ENCODE data around the gene NOTCH1.

Gene NOTCH1

DNA sequence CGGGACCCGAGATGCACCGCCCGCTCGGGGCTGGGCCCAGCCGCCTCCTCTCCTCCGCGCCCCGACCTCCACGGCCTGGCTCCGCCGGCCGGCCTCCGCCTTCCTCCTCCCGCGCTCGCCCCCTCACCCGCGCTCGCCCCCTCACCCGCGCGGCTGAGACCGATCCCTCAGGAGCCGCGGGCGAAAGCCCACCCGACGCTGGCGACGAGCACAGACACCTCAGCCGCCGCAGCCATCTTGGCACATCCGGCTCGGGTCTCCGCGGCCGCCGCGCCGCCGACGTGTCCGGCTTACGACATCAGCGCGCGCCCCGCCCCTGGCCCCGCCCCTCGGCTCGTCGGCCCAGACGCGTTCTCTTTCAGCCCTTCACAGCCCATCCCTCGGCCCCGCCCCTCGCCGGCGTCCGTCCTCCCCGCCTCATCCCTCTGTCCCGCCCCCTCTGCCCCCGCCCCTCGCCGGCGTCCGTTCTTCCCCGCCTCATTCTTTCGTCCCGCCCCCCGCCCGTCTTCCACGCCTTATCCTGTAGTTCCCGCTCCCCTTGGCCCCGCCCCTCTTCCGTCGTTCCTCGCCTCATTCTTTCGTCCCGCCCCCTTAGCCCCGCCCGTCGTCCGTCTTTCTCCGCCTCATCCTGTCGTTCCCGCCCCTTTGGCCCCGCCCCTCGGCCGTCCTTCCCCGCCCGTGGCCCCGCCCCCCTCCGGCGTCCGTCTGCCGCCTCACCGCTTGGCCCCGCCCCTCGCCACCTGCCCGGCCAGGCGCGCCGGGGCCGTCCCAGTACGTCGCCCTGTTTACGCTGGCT lies 62.9 kb downstream of the NOTCH1 start, which contains the start of gene SEC16A:
TSS of gene SEC16A (minus strand) at position 248 of the 796 bp plus-strand sequence. CDS start 5,425 bp downstream, outside the sequence.
- peak; percentile 97 for DNase-seq

DNA sequence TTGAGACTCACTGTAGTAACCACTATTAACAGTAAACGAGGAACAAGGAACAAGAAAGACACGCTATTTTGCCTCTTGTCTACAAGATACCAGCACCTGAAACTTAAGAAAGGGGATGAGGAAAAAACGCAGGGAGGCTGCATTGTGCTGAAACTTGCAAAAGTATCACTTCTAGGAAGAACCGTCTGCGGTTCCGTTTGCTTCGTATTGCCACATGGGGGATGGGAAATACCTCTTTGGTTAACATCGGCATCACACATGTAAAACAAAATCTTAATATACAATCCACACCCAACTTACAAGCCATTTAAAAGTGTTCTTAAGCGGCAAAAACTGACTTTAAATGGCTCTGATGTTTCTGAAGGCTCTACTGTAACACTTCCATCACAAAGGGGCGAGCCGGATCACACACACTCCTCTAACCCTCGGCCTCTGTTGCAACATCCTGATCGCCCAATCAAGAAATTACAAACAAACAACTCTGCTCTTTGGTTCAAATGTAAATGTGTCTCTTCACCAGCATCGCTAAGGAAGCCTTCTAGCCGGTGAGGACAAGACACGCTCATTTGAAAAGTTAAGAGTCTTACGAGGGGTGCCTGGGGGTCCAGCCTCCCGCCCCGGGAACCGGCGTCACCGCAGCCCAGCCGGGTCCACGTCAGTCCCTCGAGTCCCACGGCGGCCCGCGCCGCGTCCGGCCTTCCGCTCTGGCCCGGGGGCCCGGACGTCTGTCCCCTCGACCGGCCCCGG lies 63.6 kb downstream of the NOTCH1 start:
- no peak for DNase-seq

DNA sequence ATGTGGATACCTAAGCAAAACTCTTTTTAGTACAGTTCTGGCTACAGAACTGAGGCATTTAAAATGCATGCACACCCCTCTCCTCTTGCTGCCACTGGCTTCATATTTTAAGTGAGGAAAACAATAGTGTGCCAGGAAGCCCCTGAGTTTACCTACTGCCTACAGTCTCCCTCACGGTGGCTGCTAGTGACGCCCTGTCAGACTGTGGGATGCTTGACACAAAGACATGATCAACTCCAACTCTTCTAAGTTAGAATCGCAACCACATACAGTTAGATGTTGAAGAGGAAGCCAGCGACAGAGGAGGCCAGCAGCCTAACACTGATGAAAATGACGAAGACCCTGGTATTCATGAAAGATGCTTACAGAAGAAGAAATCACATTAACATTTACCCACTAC lies 64.3 kb downstream of the NOTCH1 start:
- no peak for DNase-seq

DNA sequence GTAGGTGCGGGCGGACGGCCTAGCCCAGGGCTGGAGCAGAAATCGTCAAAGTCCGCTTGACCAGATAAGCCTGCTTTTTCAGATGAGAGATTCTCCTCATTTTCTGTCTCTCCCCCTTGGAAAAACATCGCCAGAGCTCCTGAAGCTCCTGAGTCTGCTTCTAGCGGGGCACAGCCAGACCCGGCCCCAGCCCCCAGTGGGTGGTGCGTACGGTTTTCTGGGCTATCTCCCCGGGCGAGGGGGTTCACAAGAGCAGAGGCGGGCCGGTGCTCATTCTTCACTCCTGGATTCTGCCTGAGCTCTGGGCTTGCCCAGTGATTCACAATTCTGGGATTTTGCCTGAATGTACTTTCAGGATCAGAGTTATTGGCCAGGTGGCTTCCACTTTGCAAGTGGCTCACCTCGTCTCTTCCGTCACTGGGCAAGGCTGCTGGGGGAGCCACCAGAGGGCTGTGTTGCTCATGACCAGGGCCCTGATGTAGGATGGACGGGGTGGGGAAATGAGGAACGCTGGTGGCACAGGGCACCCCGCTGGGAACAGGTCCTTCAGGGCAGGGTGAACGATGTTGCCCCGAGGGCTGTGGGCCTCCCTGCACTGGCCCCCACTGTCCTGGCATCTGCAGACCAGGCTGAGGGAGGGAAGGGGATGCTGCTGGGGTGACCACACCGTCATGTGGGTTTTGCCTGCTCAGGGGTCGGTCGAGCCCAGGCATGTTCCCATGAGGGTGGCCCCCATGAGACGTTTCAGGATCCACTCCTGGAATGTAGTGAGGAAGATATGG lies 69.3 kb downstream of the NOTCH1 start:
- DNase-seq, result no peak

DNA sequence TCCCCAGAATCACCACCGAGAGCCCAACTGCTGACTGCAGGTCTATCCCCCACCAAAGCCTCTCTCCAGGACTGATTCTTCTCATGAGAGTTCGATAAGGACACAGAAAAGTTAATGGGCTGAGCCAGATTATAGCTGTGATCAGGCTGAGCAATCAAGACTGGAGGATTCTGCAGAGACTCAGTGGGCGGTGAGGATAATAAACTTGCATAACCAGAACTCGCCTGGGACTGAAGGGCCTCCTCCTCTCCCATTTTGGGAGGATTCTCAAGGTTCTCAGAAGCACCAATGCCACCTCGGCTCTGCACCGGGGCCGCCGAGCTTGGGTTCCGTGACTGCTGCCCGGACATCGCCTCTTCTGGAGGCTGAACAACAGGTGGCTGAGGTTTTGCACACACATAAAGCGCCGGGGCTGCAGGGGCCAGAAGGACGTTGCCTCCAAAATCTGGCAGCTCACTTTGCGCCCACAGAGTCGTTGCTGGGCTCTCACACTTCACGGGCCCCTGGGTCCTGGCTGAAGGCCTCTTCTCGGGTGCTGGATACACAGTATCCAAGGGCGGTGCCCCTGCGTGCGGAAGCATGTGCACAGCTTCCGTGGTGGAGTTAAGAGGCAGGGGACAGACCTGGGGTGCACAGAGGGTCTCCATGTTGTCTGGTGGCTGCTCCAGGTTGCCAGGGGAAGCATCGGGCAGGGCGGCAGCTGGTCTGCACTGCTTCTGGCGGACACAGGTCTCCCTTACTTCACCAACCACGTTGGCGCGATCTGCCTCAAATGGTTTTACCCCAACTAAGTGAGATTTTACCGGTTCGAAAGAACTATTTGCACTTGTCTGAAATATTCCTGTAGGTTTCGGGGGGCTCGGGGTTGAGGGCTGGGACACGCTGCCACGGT lies 70.6 kb downstream of the NOTCH1 start:
- no peak for DNase-seq

DNA sequence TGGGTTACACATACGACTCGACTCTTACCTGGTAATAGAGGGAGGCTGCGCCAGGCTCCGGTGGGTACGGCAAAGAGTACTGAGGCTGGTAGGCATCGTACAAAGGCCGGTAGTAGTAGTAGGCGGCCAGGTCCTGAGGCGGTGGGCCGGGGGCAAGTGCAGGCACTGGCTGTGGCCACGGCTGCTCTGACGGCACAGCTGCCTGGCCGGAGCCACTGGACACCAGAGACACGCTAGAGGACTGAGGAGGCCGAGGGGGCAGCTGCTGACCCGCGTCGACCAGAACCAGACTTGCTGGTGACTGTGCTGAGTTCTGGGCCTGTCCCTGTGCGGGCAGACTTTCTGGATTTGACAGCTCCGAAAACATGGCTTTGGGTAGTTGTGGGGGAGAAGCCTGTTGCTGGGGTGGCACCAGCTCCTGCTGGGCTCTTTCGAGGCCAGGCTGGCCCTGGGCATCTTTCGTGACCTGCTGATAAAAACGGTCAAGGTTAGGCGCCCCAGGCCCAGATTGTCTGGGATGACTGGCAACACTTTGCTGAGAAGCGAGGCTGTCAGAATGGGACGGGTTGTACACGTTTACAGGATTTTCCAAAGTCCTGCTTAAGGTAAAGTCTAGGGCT lies 71.7 kb downstream of the NOTCH1 start:
- no peak for DNase-seq

DNA sequence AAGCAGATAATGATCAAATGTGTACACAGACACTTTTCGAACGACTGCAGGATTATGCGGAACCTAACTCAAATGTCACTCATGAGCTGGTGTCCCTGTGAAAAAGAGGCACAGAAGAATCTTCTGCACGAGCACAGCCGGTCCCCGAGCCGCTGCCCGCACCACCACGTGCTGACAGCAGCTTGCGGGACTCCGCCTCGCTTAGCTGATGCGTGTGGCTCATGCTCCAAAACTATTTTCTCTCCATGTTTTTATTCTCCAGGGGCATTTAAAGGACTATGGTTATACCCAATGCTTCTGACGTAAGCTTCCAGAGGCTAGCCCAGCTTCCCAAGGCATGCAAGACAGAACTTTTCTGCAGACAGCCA lies 72.5 kb downstream of the NOTCH1 start:
- no peak for DNase-seq

DNA sequence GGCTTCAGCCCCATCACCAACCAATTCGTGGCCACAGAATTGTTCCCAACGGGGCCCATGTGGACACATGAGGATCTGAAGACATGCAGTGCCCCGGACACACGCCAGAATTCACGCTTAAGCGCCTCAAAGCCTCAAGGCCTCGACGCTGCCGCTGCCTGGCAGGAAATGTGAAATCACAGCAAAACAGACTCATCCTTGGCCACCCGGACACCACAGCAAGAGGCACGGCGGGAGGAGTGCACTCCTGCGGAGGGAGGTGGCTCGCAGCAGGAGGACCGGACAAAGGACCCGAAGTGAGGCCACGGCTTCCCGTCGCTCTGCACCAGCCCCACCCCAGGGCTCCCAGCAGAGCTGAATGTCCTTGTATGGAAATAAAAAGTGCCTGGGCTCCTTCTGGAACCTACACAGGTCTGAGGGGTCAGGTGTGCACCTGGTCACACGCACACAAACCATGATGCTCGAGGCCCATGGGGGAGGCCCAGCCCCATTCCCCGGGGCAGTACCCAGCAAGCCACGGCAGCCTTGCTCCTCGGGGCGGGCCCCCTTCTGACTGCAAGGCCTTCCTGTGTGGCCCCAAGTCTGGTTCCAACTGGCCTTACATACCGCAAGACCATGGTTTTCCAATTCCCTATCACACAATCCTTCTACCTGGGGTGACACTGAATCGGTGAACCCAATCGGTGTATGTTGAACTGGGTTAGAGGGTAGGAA lies 73.1 kb downstream of the NOTCH1 start:
- DNase-seq, result no peak

DNA sequence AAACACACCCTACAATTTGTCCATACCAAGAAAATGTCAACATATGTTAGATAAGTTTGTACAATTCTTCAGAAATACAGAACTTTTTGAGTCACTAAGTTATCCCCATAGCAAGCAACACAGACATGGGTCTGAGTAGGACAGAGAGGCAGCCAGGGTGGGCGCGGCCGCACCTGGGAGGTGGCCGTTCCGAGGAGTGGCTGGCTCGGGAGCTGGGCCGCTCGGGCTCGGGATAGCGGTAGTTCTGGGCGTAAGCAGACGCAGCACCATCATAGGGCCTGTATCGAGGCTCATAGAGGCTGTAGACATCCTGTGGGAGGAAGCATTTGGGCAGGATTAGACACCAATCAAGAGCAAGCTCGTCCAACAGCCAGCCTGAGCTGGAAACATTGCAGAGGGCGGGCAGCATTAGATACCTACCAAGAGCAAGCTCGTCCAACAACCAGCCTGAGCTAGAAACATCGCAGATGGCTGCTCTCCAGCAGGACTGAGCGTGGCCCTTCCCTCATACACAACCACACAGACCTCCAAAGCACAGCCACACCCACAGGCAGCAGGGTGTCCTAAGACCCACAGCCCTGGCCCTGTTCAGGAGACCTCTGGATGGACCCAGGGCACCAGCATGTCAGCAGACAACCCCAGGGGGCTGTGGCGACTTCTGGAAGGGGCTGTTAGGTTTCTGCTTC lies 73.9 kb downstream of the NOTCH1 start:
- DNase-seq, result no peak

DNA sequence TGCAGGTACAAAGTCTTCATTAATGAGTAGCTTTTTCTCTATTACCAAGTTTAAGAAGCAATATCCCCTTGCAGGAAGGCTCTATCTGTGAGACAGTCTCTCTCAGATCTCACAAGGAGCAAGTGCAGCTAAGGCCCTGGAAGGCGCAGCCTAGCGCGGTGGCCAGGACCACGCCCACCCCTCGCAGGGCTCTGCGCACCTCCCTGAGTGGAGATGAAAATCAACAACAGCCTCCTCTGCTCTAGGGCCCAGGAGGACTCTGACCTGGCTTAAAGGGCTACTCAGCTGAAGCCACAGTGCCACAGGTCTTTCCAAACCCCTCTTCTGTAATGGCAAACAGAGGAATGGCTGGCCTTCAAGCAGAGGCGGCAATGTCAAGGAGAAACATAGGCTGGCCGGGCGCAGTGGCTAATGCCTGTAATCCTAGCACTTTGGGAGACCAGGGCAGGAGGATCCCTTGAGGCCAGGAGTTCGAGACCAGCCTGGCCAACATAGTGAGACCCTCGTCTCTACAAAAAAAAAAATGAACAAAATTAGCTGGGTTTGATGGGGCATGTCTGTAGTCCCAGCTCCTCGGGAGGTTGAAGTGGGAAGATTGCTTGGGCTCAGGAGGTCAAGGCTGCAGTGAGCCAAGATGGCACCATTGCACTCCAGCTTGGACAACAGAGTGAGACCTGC lies 74.9 kb downstream of the NOTCH1 start:
- DNase-seq, result no peak

DNA sequence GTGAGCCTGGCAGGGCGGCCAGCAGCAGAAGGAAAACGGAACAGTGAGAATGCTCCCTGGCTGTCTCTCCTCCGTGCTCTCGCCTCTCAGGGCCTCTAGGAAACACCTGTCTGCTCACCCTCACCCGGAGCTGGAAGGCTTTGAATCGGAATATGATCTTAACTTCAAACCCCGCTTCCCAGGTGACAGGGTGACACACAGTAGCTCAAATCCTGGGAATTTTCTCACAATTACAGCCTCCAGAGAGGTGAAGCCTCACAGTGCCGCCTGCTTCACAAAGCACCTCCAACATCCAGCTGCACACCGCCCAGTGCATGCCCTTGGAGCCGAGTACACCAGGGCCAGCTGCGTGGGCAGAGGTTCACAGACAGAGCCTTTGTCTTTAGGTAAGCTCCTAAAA lies 75.5 kb downstream of the NOTCH1 start:
- no peak for DNase-seq

DNA sequence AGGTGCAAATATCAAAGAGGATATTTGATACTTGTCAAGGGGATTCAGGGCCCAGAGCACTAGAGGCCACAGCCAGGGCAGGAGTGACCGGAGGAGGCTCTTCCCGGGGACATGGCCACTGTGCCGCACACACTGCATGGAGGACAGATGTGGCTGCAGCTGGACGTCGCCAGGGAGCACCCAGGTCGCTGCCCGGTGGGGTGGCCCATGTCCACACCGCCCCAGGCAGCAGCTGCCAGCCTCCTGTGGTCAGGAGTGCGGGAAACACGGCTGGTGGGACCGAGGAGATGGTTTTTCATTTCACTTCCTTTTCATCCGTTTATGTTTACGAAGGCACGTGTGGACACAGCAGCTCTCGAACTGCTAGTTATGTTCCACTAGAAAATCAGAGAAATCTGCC lies 78.1 kb downstream of the NOTCH1 start:
- DNase-seq, result no peak

DNA sequence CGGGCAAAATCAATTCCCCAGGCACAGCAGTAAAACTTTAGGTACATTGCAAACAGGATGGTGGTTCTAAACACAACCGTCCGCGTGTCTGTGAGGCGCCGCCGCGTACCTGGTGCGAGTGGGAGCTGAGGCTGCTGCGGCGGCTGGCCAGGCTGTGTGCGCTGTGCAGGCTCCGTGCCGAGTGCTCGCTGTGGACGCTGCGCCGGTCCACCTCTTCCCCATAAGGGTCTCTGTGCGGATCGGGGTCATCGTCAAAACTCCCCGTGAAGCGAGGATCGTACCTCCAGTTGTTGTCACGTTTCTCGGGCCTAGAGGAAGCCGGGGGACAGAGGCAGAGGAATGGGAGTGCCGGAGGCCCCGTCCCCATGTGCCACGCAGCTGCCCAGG lies 79.7 kb downstream of the NOTCH1 start:
- DNase-seq, result no peak

DNA sequence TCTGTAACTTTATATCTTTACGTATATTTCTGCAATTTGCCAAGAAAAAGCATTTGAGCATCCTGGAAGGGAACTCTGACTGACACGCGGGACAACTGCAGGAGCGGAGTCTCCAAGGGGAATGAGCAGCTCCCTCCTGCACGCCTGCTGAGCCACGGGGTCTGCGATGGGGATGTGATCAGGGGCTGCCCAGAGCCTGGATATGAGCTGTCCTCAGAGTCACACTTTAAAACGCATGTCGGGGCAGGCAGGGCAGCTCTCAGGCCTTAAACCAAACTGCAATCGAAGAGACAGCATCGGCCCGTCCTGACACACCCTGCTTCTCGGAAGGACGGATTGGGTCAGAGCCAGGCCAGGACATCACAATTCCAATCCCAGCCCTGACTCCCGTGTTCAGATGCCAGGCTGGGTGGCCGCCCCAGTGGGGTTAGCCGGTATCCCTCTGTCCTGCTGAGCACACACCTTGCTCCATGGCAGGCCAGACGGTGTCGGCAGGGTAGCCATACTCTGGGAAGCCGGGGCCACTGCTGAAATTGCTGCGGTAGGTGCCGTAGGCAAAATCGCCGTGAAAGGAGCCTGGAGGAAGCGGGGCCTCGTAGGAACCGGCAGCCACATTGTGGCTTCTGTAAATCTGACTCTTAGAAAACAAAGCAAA lies 80.2 kb downstream of the NOTCH1 start:
- DNase-seq, result no peak

DNA sequence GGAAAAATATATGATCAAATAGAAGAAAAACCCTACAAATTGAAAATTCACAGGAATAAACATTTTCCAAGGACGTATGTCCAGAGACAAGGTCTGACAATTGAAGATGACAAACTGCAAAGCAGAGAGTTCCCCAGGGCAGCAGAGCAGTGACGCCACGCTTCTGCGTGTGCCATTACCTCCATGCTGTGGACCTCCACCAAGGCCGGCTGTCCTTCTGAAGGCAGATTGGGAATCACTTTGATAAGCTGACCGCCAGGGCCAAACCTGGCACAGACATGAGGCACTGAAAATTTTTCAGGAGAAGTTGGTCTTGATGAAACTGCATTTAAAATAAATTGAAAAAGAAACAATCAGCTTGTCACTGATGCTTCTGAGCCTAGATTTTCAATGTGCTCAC lies 81.6 kb downstream of the NOTCH1 start:
- no peak for DNase-seq

DNA sequence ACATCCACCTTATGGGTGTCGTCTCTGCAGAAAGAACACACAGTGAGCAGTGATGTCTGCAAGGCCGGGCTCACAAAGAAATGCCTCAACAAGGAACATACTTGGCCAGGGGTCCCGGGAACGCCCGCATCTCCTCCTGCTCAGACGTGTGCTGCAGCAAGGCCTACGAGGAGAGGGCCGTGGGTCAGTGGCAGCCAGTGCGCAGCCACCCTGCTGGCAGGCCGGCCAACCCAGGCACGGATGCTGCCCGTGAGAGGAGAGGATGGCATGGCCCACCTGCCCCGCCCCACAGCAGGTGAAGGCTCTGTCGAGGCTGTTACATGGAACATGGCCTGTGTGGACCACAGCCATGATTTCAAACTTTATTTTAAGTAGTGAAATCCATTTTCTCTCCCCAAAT lies 82.3 kb downstream of the NOTCH1 start:
- no peak for DNase-seq

DNA sequence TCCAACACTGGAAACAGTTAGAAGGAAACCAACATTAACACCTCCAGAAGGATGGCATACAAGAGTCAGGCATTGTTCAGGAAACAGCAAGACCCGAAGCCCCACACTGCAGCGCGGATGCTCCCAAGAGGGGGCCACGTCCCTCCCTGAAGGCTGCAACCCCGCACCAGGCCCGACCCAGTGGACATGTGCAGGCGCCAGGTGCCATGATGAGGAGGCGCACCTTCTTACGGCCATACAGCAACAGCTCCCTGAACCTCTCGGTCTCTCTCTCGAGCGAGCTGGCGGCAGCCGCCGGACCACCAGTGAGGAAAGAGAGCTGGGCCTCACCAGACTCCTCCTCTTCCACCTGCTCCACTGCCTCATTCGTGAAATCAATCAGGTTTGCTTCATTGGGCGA lies 83.2 kb downstream of the NOTCH1 start:
- DNase-seq, result no peak

DNA sequence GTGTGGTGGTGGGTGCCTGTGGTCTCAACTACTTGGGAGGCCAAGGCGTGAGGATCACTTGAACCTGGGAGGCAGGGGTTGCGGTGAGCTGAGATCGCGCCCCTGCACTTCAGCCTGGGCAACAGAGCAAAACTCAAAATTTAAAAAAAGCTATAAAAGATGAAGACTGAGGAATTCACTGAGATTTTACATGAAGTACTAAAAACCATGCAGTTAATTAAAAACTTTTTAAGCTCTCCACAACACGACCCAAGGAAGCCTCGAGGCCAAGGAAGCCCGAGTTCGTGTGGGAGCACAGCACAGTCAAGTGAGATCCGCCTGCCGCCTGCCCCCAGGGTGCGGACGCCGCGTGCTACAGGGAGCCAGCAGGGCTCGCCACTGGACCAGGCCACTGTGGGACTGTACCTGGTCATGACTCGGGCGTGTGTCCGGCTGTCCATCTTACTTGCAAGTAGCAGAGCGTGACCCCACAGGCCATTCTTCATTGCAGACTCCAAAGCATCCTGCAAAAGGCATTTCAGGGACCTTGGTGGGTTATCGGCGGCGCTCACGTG lies 85.0 kb downstream of the NOTCH1 start:
- no peak for DNase-seq

DNA sequence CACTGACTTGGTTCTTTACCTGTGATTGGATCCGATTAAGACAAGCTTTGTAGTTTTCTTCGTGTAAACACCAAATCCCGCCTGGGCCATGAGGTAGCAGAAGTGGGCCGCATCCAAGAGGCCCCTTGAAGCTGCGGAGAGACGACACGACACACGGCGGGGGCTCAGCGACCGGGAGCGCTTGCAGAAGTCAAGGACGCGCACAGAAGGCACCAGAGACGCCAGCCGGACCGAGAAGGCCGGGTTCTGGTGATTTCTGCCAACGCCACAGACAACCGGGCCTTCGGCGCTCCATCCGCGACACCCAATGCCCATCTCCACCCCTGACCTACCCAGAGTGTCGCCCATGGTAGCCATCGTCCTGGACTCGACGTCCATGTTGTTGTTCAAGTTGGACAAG lies 86.4 kb downstream of the NOTCH1 start:
- no peak for DNase-seq

Data from NCI-H1930 (cell line).